Keratinocyte (primary cell): ENCODE measurements around the gene LRCOL1. TPM values are rescaled to one million over a fixed set of nuclear protein-coding genes. Genes with fewer than 3 reads are reported as not detected.

Experiments used
- DNase-seq: peaks from one replicate; pipeline ENCODE4 v3.0.0-alpha.2; 2011; ENCODE audit warnings: low read depth, missing footprints, low spot score
- FAIRE-seq: peaks from 2 replicates; lab custom pipeline; 2011; peaks lifted over from hg19 to GRCh38; lab: Jason Lieb, UNC
- H2AFZ ChIP-seq: 2 replicates; pipeline ENCODE4 v1.6.0; 2012; ENCODE audit warnings: low read length, control low read depth, inconsistent platforms; ENCODE audit not compliant: control insufficient read depth
- H3K27ac ChIP-seq: 2 replicates; pipeline ENCODE4 v1.5.1; 2011; ENCODE audit warnings: low read length; ENCODE audit not compliant: control insufficient read depth, insufficient read depth
- H3K27me3 ChIP-seq: 3 replicates; pipeline ENCODE4 v1.6.0; 2011; ENCODE audit warnings: low read length; ENCODE audit not compliant: control insufficient read depth, insufficient read depth; ENCODE audit errors: extremely low read depth
- H3K36me3 ChIP-seq, 2 experiments: 2 replicates in 1 of 2; 3 replicates in 1 of 2; pipeline ENCODE4 v1.5.1; 2011; ENCODE audit warnings: low read length in 2 of 2, mild to moderate bottlenecking in 1 of 2; ENCODE audit not compliant: control insufficient read depth in 2 of 2, insufficient read depth in 2 of 2; ENCODE audit errors: extremely low read depth in 1 of 2
- H3K4me1 ChIP-seq: 3 replicates; pipeline ENCODE4 v1.5.1; 2011; ENCODE audit warnings: low read length; ENCODE audit not compliant: control insufficient read depth, insufficient read depth; ENCODE audit errors: extremely low read depth
- H3K4me2 ChIP-seq: 3 replicates; pipeline ENCODE4 v1.6.0; 2011; ENCODE audit warnings: low read depth, low read length; ENCODE audit not compliant: control insufficient read depth, insufficient read depth; ENCODE audit errors: extremely low read depth
- H3K4me3 ChIP-seq, 3 experiments: fragments of 200-600 bp in 1 of 3; sonication (generic) in 1 of 3; 2 replicates in 2 of 3; 3 replicates in 1 of 3; pipeline ENCODE4 v1.5.1; 2011 to 2016; ENCODE audit warnings: low read length in 3 of 3, mild to moderate bottlenecking in 3 of 3, control low read depth in 2 of 3, inconsistent platforms in 1 of 3, low read depth in 1 of 3, mixed read lengths in 1 of 3, mixed run types in 1 of 3, moderate library complexity in 1 of 3; ENCODE audit not compliant: control insufficient read depth in 2 of 3, insufficient read depth in 2 of 3; ENCODE audit errors: extremely low read depth in 1 of 3
- H3K79me2 ChIP-seq: 2 replicates; pipeline ENCODE4 v1.6.0; 2012; ENCODE audit warnings: low read length; ENCODE audit not compliant: control insufficient read depth, insufficient read depth
- H3K9ac ChIP-seq: 3 replicates; pipeline ENCODE4 v1.6.0; 2011; ENCODE audit warnings: low read length; ENCODE audit not compliant: control insufficient read depth, insufficient read depth; ENCODE audit errors: extremely low read depth
- H3K9me1 ChIP-seq: 3 replicates; pipeline ENCODE4 v1.6.0; 2011; ENCODE audit warnings: low read length; ENCODE audit not compliant: control insufficient read depth, insufficient read depth; ENCODE audit errors: extremely low read depth
- H3K9me3 ChIP-seq: 2 replicates; pipeline ENCODE4 v1.5.1; 2012; ENCODE audit warnings: low read depth, low read length; ENCODE audit not compliant: control insufficient read depth
- H4K20me1 ChIP-seq: 3 replicates; pipeline ENCODE4 v1.6.0; 2011; ENCODE audit warnings: low read length; ENCODE audit not compliant: control insufficient read depth, insufficient read depth; ENCODE audit errors: extremely low read depth
- EZH2 ChIP-seq: IDR thresholded peaks from one replicate; pipeline ENCODE4 v1.6.1; 2012; ENCODE audit warnings: inconsistent platforms, mild to moderate bottlenecking, low read length, moderate library complexity
- dilution Hi-C: fragments of 300-500 bp; cut with MboI; formaldehyde crosslinking; loops from one replicate; pipeline ENCODE4 v1.7.0; 2020; ENCODE audit warnings: low sequenced_read_pairs; ENCODE audit not compliant: extremely low pct_ligation_motif_present
- polyA plus RNA-seq, 5 experiments: library from polyadenylated mRNA; depleted of rRNA in 3 of 5; stranded (reverse) in 3 of 5; stranded (forward) in 1 of 5; unstranded in 1 of 5; fragments of >200 nt; gene quantifications; 1 replicate in 1 of 5; 2 replicates in 3 of 5; 3 replicates in 1 of 5; pipeline versions ENCODE4 v1.2.1 to v1.2.3, GENCODE V29; 2011 to 2012; ENCODE audit warnings: missing spikeins in 2 of 5, low read depth in 1 of 5, low replicate concordance in 1 of 5
- TF ChIP-seq, protein P1 (sequence below), 3 experiments: IDR thresholded peaks in 1 of 3; conservative IDR thresholded peaks in 1 of 3; optimal IDR thresholded peaks in 1 of 3; 2 replicates in 2 of 3; 3 replicates in 1 of 3; pipeline versions ENCODE3 to v1.5.1; 2011; ENCODE audit warnings: low read length in 3 of 3, mild to moderate bottlenecking in 3 of 3, moderate library complexity in 2 of 3, control low read depth in 1 of 3, inconsistent platforms in 1 of 3; ENCODE audit not compliant: insufficient read depth in 2 of 3; ENCODE audit errors: extremely low read depth in 1 of 3

Gene LRCOL1
- polyA plus RNA-seq, 1 donor (not counting 4 experiments of a cell fraction or from before 2014, with no cell fraction given): not detected

- dilution Hi-C loops: no loop called here
- TF ChIP-seq EZH2: no peak
- TF ChIP-seq, protein P1, sequence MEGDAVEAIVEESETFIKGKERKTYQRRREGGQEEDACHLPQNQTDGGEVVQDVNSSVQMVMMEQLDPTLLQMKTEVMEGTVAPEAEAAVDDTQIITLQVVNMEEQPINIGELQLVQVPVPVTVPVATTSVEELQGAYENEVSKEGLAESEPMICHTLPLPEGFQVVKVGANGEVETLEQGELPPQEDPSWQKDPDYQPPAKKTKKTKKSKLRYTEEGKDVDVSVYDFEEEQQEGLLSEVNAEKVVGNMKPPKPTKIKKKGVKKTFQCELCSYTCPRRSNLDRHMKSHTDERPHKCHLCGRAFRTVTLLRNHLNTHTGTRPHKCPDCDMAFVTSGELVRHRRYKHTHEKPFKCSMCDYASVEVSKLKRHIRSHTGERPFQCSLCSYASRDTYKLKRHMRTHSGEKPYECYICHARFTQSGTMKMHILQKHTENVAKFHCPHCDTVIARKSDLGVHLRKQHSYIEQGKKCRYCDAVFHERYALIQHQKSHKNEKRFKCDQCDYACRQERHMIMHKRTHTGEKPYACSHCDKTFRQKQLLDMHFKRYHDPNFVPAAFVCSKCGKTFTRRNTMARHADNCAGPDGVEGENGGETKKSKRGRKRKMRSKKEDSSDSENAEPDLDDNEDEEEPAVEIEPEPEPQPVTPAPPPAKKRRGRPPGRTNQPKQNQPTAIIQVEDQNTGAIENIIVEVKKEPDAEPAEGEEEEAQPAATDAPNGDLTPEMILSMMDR (optimal IDR thresholded peaks at IDR 0.05 in 1 of 3, IDR thresholded peaks at IDR 0.05 in 1 of 3, conservative IDR thresholded peaks at IDR 0.05 in 1 of 3; ENCODE audit: extremely low read depth in 1 of 3, insufficient read depth in 2 of 3, low read length in 3 of 3): no peak
- no peak overlapping the region for H3K9ac ChIP-seq
- no peaks in the 10 kb centered on the region for H3K36me3 ChIP-seq
- H3K4me2 ChIP-seq: no peak overlapping the region
- H3K4me3 ChIP-seq: no peak overlapping the region
- H4K20me1 ChIP-seq: no peaks in the 10 kb centered on the region
- no peak for DNase-seq
- H3K27me3 ChIP-seq: peaks cover 54% of the 10 kb centered on the region
- H3K27ac ChIP-seq: no peak overlapping the region
- peaks cover 8% of the 10 kb centered on the region for H3K9me3 ChIP-seq
- H3K4me1 ChIP-seq: no peaks in the 10 kb centered on the region
- FAIRE-seq: no peak
- no peak overlapping the region for H2AFZ ChIP-seq
- no peaks in the 10 kb centered on the region for H3K9me1 ChIP-seq
- H3K79me2 ChIP-seq: no peaks in the 10 kb centered on the region
Observed at GRCh38 chr12:132619071-132619385, 8.6 kb upstream of the LRCOL1 start.

- no peaks in the 10 kb centered on the region for H3K36me3 ChIP-seq
- FAIRE-seq (no peak), DNase-seq (no peak)
- no peak within 1 kb of the TSS for H3K9ac ChIP-seq
- H3K27me3 ChIP-seq: peaks cover 54% of the 10 kb centered on the region
- TF ChIP-seq EZH2: no peak
- TF ChIP-seq, protein P1 (optimal IDR thresholded peaks at IDR 0.05 in 1 of 3, IDR thresholded peaks at IDR 0.05 in 1 of 3, conservative IDR thresholded peaks at IDR 0.05 in 1 of 3; ENCODE audit: extremely low read depth in 1 of 3, insufficient read depth in 2 of 3, low read length in 3 of 3): no peak
- no peaks in the 10 kb centered on the region for H3K79me2 ChIP-seq
- no peak within 1 kb of the TSS for H3K4me2 ChIP-seq
- H3K27ac ChIP-seq: no peak within 1 kb of the TSS
- peaks cover 8% of the 10 kb centered on the region for H3K9me3 ChIP-seq
- H3K4me1 ChIP-seq: no peaks in the 10 kb centered on the region
- dilution Hi-C loops: no loop called here
- H3K9me1 ChIP-seq: no peaks in the 10 kb centered on the region
- H3K4me3 ChIP-seq: no peak within 1 kb of the TSS
- no peak within 1 kb of the TSS for H2AFZ ChIP-seq
- no peaks in the 10 kb centered on the region for H4K20me1 ChIP-seq
Observed at GRCh38 chr12:132618683-132619043, 8.3 kb upstream of the LRCOL1 start, which contains the start of gene P2RX2. P2RX2 (plus strand) TSS chr12:132618776; CDS start chr12:132618817, 41 bp downstream.
